ENCODE measurements around the gene LPIN3.

GRCh38 chr20:41344477-41344876 is 3.9 kb downstream of the LPIN3 start:
- TF ChIP-seq TCF12 (IDR thresholded peaks at IDR 0.05; ENCODE audit: low read depth), result no peak
- TF ChIP-seq YY1 (IDR thresholded peaks at IDR 0.05; ENCODE audit: low read depth), result no peak
- TF ChIP-seq TAF1 (IDR thresholded peaks at IDR 0.05; ENCODE audit: low read depth), result no peak
- TF ChIP-seq USF1 (IDR thresholded peaks at IDR 0.05), result no peak
- TF ChIP-seq RAD21 (IDR thresholded peaks at IDR 0.05; ENCODE audit: low read depth), result no peak
- no peak for TF ChIP-seq REST (IDR thresholded peaks at IDR 0.05; ENCODE audit: low read depth)
- no peak for TF ChIP-seq EGR1 (IDR thresholded peaks at IDR 0.05)
- TF ChIP-seq EP300 (IDR thresholded peaks at IDR 0.05; ENCODE audit: borderline replicate concordance), result no peak
- TF ChIP-seq TEAD4 (IDR thresholded peaks at IDR 0.05), result no peak
- TF ChIP-seq CEBPB (IDR thresholded peaks at IDR 0.05), result no peak
- TF ChIP-seq CREB1 (IDR thresholded peaks at IDR 0.05; ENCODE audit: low read depth), result no peak
- peak; percentile 30; the same call in 1 of the 2 replicates for TF ChIP-seq NFIC (IDR thresholded peaks at IDR 0.05)
- no peak for TF ChIP-seq MAX (IDR thresholded peaks at IDR 0.05)
